Activated T-cell treated with anti-CD3 and anti-CD28 coated beads, Interleukin-2, amount 50 U/mL, for 4 hours (primary cell): ENCODE measurements around the gene SLC8A1. TPM values are rescaled to one million over a fixed set of nuclear protein-coding genes. Genes with fewer than 3 reads are reported as not detected.

Source experiments
- ATAC-seq, 2 donors: fragments of 200-7000 bp; cut with Tn5 transposase; one replicate each; pipeline ENCODE4 v1.10.0; 2021
- DNase-seq: peaks from one replicate; pipeline ENCODE4 v3.0.0-alpha.2; 2020
- H3K27me3 Mint-ChIP-seq: one replicate; pipeline ENCODE4 v1.8.0; 2021; ENCODE audit warnings: low read depth, mixed read lengths
- H3K36me3 Mint-ChIP-seq: one replicate; pipeline ENCODE4 v1.8.0; 2022; ENCODE audit warnings: mixed read lengths; ENCODE audit not compliant: insufficient read depth
- H3K4me1 Mint-ChIP-seq: one replicate; pipeline ENCODE4 v1.8.0; 2021; ENCODE audit warnings: low read depth, mixed read lengths
- H3K4me3 Mint-ChIP-seq: one replicate; pipeline ENCODE4 v1.8.0; 2021; ENCODE audit warnings: mild to moderate bottlenecking, moderate library complexity, mixed read lengths
- H3K9me3 Mint-ChIP-seq: one replicate; pipeline ENCODE4 v1.8.0; 2021; ENCODE audit warnings: mixed read lengths
- total RNA-seq, 3 donors: library from RNA; stranded (reverse); gene quantifications; one replicate each; pipeline ENCODE4 v1.2.1, GENCODE V29; 2021

SLC8A1 gene
- total RNA-seq, 3 donors from 2014 or later, result 0.08 to 0.28 (median 0.26) TPM

GRCh38 chr2:40200366-40200915 is 251.4 kb downstream of the SLC8A1 start:
- ATAC-seq, result no peak
- no peaks in the 10 kb centered on the region for H3K4me1 Mint-ChIP-seq
- H3K36me3 Mint-ChIP-seq, result no peaks in the 10 kb centered on the region

GRCh38 chr2:40199771-40200170 is 252.1 kb downstream of the SLC8A1 start:
- Mint-ChIP-seq H3K4me3 (no peak overlapping the region), H3K4me1 (no peaks in the 10 kb centered on the region), H3K27me3 (no peaks in the 10 kb centered on the region), H3K36me3 (no peaks in the 10 kb centered on the region), H3K9me3 (no peaks in the 10 kb centered on the region)
- DNase-seq (no peak), ATAC-seq (no peak)

More at GRCh38 chr2:40200366-40200915, 251.4 kb downstream of the SLC8A1 start:
- no peak for DNase-seq
- Mint-ChIP-seq H3K4me3 (no peak overlapping the region), H3K27me3 (peaks cover 1% of the 10 kb centered on the region), H3K9me3 (peaks cover 3% of the 10 kb centered on the region)

GRCh38 chr2:40197121-40197520 is 254.8 kb downstream of the SLC8A1 start:
- no peak for ATAC-seq
- H3K4me3 Mint-ChIP-seq, result no peak overlapping the region

GRCh38 chr2:40193670-40194026 is 258.2 kb downstream of the SLC8A1 start:
- DNase-seq (no peak), ATAC-seq (no peak)
- H3K9me3 Mint-ChIP-seq, result no peaks in the 10 kb centered on the region
- H3K4me1 Mint-ChIP-seq, result no peaks in the 10 kb centered on the region
- H3K4me3 Mint-ChIP-seq, result no peak overlapping the region
- no peaks in the 10 kb centered on the region for H3K36me3 Mint-ChIP-seq
- H3K27me3 Mint-ChIP-seq, result no peaks in the 10 kb centered on the region

More at GRCh38 chr2:40197121-40197520, 254.8 kb downstream of the SLC8A1 start:
- DNase-seq, result no peak
- no peaks in the 10 kb centered on the region for H3K9me3 Mint-ChIP-seq
- no peaks in the 10 kb centered on the region for H3K36me3 Mint-ChIP-seq
- H3K27me3 Mint-ChIP-seq, result no peaks in the 10 kb centered on the region
- H3K4me1 Mint-ChIP-seq, result no peaks in the 10 kb centered on the region

- H3K4me3 Mint-ChIP-seq, result no peak overlapping the region
- H3K27me3 Mint-ChIP-seq, result no peaks in the 10 kb centered on the region
- ATAC-seq (no peak), DNase-seq (no peak)
- H3K4me1 Mint-ChIP-seq, result no peaks in the 10 kb centered on the region
- H3K9me3 Mint-ChIP-seq, result no peaks in the 10 kb centered on the region
- no peaks in the 10 kb centered on the region for H3K36me3 Mint-ChIP-seq
Observed at GRCh38 chr2:40192864-40193669, 258.8 kb downstream of the SLC8A1 start.

- H3K4me1 Mint-ChIP-seq, result no peaks in the 10 kb centered on the region
- H3K4me3 Mint-ChIP-seq, result no peak overlapping the region
- no peaks in the 10 kb centered on the region for H3K36me3 Mint-ChIP-seq
- DNase-seq (no peak), ATAC-seq (no peak)
- H3K9me3 Mint-ChIP-seq, result no peaks in the 10 kb centered on the region
- H3K27me3 Mint-ChIP-seq, result no peaks in the 10 kb centered on the region
Observed at GRCh38 chr2:40190457-40190856, 261.4 kb downstream of the SLC8A1 start.

- DNase-seq (no peak), ATAC-seq (no peak)
- Mint-ChIP-seq H3K27me3 (no peaks in the 10 kb centered on the region), H3K36me3 (no peaks in the 10 kb centered on the region), H3K9me3 (no peaks in the 10 kb centered on the region), H3K4me3 (no peak overlapping the region), H3K4me1 (no peaks in the 10 kb centered on the region)
Observed at GRCh38 chr2:40189881-40190280, 262.0 kb downstream of the SLC8A1 start.

GRCh38 chr2:40187054-40187453 is 264.8 kb downstream of the SLC8A1 start:
- Mint-ChIP-seq H3K36me3 (no peaks in the 10 kb centered on the region), H3K4me3 (no peak overlapping the region), H3K4me1 (no peaks in the 10 kb centered on the region), H3K27me3 (no peaks in the 10 kb centered on the region), H3K9me3 (no peaks in the 10 kb centered on the region)
- DNase-seq (no peak), ATAC-seq (no peak)

GRCh38 chr2:40184551-40184950 is 267.3 kb downstream of the SLC8A1 start:
- DNase-seq (no peak), ATAC-seq (no peak)
- Mint-ChIP-seq H3K4me3 (no peak overlapping the region), H3K27me3 (no peaks in the 10 kb centered on the region), H3K36me3 (no peaks in the 10 kb centered on the region), H3K4me1 (no peaks in the 10 kb centered on the region), H3K9me3 (peaks cover 3% of the 10 kb centered on the region)

GRCh38 chr2:40181855-40182254 is 270.0 kb downstream of the SLC8A1 start:
- no peaks in the 10 kb centered on the region for H3K4me1 Mint-ChIP-seq
- H3K36me3 Mint-ChIP-seq, result no peaks in the 10 kb centered on the region
- no peaks in the 10 kb centered on the region for H3K27me3 Mint-ChIP-seq
- ATAC-seq, result no peak
- H3K4me3 Mint-ChIP-seq, result no peak overlapping the region
- H3K9me3 Mint-ChIP-seq, result peaks cover 3% of the 10 kb centered on the region
- DNase-seq, result no peak

- Mint-ChIP-seq H3K27me3 (no peaks in the 10 kb centered on the region), H3K36me3 (no peaks in the 10 kb centered on the region), H3K4me3 (no peak overlapping the region), H3K4me1 (no peaks in the 10 kb centered on the region), H3K9me3 (peaks cover 3% of the 10 kb centered on the region)
- DNase-seq (no peak), ATAC-seq (no peak)
Observed at GRCh38 chr2:40179801-40180200, 272.1 kb downstream of the SLC8A1 start.

GRCh38 chr2:40178971-40179370 is 272.9 kb downstream of the SLC8A1 start:
- no peaks in the 10 kb centered on the region for H3K36me3 Mint-ChIP-seq
- H3K4me1 Mint-ChIP-seq, result no peaks in the 10 kb centered on the region
- ATAC-seq (no peak), DNase-seq (no peak)
- peaks cover 3% of the 10 kb centered on the region for H3K9me3 Mint-ChIP-seq
- H3K4me3 Mint-ChIP-seq, result no peak overlapping the region
- no peaks in the 10 kb centered on the region for H3K27me3 Mint-ChIP-seq

- ATAC-seq, result no peak
- Mint-ChIP-seq H3K36me3 (no peaks in the 10 kb centered on the region), H3K4me1 (no peaks in the 10 kb centered on the region), H3K4me3 (no peak overlapping the region), H3K9me3 (peaks cover 3% of the 10 kb centered on the region), H3K27me3 (no peaks in the 10 kb centered on the region)
- no peak for DNase-seq
Observed at GRCh38 chr2:40178171-40178778, 273.6 kb downstream of the SLC8A1 start.

GRCh38 chr2:40177366-40177765 is 274.5 kb downstream of the SLC8A1 start:
- ATAC-seq (no peak), DNase-seq (no peak)
- Mint-ChIP-seq H3K36me3 (no peaks in the 10 kb centered on the region), H3K4me3 (no peak overlapping the region), H3K27me3 (no peaks in the 10 kb centered on the region), H3K9me3 (peaks cover 3% of the 10 kb centered on the region), H3K4me1 (no peaks in the 10 kb centered on the region)

- Mint-ChIP-seq H3K4me1 (no peaks in the 10 kb centered on the region), H3K9me3 (no peaks in the 10 kb centered on the region), H3K27me3 (no peaks in the 10 kb centered on the region), H3K4me3 (no peak overlapping the region), H3K36me3 (no peaks in the 10 kb centered on the region)
- ATAC-seq (no peak), DNase-seq (no peak)
Observed at GRCh38 chr2:40173276-40173675, 278.6 kb downstream of the SLC8A1 start.
